SU-DHL-6 (cell line): ENCODE data around the gene ITPR2.

Source experiments
- H2AFZ ChIP-seq: fragments of 200-600 bp; sonication (generic); 2 replicates; pipeline ENCODE4 v1.6.1; 2014; ENCODE audit warnings: low read depth, mild to moderate bottlenecking, moderate library complexity, mixed read lengths, antibody characterized with exemption, low read length; ENCODE audit not compliant: severe bottlenecking
- H3F3A ChIP-seq: fragments of 200-600 bp; shearing (Covaris generic); 2 replicates; pipeline ENCODE4 v1.6.0; 2016; ENCODE audit warnings: antibody characterized with exemption, mild to moderate bottlenecking; ENCODE audit not compliant: insufficient read depth
- H3K27ac ChIP-seq: fragments of 200-600 bp; sonication (generic); 2 replicates; pipeline ENCODE4 v1.5.1; 2016; ENCODE audit warnings: low read depth, mild to moderate bottlenecking, low read length, moderate library complexity, mixed read lengths
- H3K27me3 ChIP-seq: fragments of 200-600 bp; sonication (generic), shearing (Covaris generic); 2 replicates; pipeline ENCODE4 v1.6.0; 2014; ENCODE audit warnings: mild to moderate bottlenecking, low read length
- H3K36me3 ChIP-seq: fragments of 200-600 bp; sonication (generic); 2 replicates; pipeline ENCODE4 v1.6.1; 2014; ENCODE audit warnings: mild to moderate bottlenecking, low read length, mixed read lengths
- H3K4me2 ChIP-seq: fragments of 300-600, 200-600 bp; shearing (Covaris generic), sonication (generic); 2 replicates; pipeline ENCODE4 v1.6.0; 2014; ENCODE audit warnings: low read length, low read depth, mild to moderate bottlenecking; ENCODE audit not compliant: poor library complexity, severe bottlenecking
- H3K4me3 ChIP-seq: fragments of 200-600 bp; sonication (generic); 2 replicates; pipeline ENCODE4 v1.5.1; 2014; ENCODE audit warnings: antibody characterized with exemption, low read length, mild to moderate bottlenecking, mixed read lengths; ENCODE audit not compliant: insufficient read depth, poor library complexity, severe bottlenecking
- H3K79me2 ChIP-seq: fragments of 200-600 bp; sonication (generic); 2 replicates; pipeline ENCODE4 v1.6.1; 2014; ENCODE audit warnings: mild to moderate bottlenecking, low read length, moderate library complexity; ENCODE audit not compliant: insufficient read depth
- H3K9ac ChIP-seq: fragments of 200-600 bp; sonication (generic); 2 replicates; pipeline ENCODE4 v1.7.0; 2014; ENCODE audit warnings: mild to moderate bottlenecking, low read length
- H3K9me2 ChIP-seq: fragments of 200-600 bp; sonication (generic); replicated peaks from 2 replicates; pipeline ENCODE4 v1.6.1; 2014; ENCODE audit warnings: low read length; ENCODE audit not compliant: insufficient read depth
- H3K9me3 ChIP-seq: fragments of 200-600 bp; sonication (generic); 2 replicates; pipeline ENCODE4 v1.6.1; 2014; ENCODE audit warnings: low read length, mixed read lengths; ENCODE audit not compliant: insufficient read depth
- H4K20me1 ChIP-seq: fragments of 200-600 bp; sonication (generic); 2 replicates; pipeline ENCODE4 v1.6.1; 2014; ENCODE audit warnings: low read depth, mild to moderate bottlenecking, antibody characterized with exemption, low read length, moderate library complexity, mixed read lengths
- EZH2phosphoT487 ChIP-seq: fragments of 200-600 bp; sonication (generic), shearing (Covaris generic); conservative IDR thresholded peaks from 2 replicates; pipeline ENCODE4 v1.6.1; 2018; ENCODE audit warnings: mild to moderate bottlenecking, antibody characterized with exemption, low read length, moderate library complexity, mixed read lengths
- TF ChIP-seq, protein P1 (sequence below): fragments of 200-600 bp; sonication (generic); IDR thresholded peaks from one replicate; pipeline ENCODE4 v1.5.1; 2017; ENCODE audit warnings: antibody characterized with exemption, mild to moderate bottlenecking, low read length, moderate library complexity; ENCODE audit not compliant: insufficient read depth, poor library complexity, severe bottlenecking

ITPR2 gene

DNA sequence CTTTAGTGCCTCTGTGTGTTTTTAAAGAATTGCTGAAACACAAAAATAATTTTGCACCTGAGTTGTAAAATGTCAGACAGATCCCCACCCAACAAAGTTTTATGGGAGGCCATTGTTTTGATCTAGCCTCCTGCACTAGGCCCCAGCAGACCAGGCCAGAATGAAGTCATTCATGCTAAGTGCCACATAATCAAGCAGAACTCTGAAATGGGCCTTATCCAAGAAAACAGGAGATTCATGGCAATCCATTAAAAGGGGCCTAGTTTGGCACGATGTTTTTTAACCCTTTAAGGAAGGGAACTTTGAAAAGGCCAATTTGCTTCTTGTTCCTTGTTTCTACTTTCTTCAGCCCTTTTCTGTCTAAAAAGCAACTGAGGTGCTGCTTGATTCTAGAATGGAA lies 260.9 kb downstream of the ITPR2 start:
- no peaks in the 10 kb centered on the region for H3K79me2 ChIP-seq
- H3F3A ChIP-seq: no peaks in the 10 kb centered on the region
- H3K9ac ChIP-seq: no peak overlapping the region
- H3K27me3 ChIP-seq: no peaks in the 10 kb centered on the region
- no peaks in the 10 kb centered on the region for H4K20me1 ChIP-seq
- TF ChIP-seq EZH2phosphoT487: no peak
- TF ChIP-seq, protein P1, sequence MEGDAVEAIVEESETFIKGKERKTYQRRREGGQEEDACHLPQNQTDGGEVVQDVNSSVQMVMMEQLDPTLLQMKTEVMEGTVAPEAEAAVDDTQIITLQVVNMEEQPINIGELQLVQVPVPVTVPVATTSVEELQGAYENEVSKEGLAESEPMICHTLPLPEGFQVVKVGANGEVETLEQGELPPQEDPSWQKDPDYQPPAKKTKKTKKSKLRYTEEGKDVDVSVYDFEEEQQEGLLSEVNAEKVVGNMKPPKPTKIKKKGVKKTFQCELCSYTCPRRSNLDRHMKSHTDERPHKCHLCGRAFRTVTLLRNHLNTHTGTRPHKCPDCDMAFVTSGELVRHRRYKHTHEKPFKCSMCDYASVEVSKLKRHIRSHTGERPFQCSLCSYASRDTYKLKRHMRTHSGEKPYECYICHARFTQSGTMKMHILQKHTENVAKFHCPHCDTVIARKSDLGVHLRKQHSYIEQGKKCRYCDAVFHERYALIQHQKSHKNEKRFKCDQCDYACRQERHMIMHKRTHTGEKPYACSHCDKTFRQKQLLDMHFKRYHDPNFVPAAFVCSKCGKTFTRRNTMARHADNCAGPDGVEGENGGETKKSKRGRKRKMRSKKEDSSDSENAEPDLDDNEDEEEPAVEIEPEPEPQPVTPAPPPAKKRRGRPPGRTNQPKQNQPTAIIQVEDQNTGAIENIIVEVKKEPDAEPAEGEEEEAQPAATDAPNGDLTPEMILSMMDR: no peak
- H3K4me2 ChIP-seq: no peak overlapping the region
- H3K36me3 ChIP-seq: no peaks in the 10 kb centered on the region
- H3K4me3 ChIP-seq: no peak overlapping the region
- H3K9me3 ChIP-seq: no peaks in the 10 kb centered on the region
- H3K9me2 ChIP-seq: no peaks in the 10 kb centered on the region
- no peak overlapping the region for H3K27ac ChIP-seq
- H2AFZ ChIP-seq: no peak overlapping the region

DNA sequence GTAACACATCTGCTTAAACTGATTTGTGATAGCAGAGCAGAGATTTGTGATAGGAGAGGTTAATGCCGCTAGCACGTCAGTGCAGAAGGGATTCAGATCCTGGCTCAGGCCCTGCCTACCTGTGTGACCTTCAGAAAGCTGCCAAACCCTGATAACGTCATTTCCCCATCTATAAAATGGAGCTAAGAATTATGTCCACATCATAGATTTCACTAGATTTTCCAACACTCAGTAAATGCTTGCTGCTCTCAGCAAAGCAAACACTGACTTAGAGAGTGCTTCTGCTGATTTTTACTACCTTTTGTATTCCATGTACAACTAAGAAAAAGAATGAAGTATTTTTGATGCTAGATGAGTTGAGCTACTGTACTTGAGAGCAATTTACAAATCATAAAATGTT lies 261.4 kb downstream of the ITPR2 start:
- Histone ChIP-seq H3F3A (no peaks in the 10 kb centered on the region), H3K9ac (no peak overlapping the region), H3K79me2 (no peaks in the 10 kb centered on the region), H3K4me3 (no peak overlapping the region), H3K4me2 (no peak overlapping the region), H3K36me3 (no peaks in the 10 kb centered on the region), H4K20me1 (no peaks in the 10 kb centered on the region), H3K27me3 (no peaks in the 10 kb centered on the region), H2AFZ (no peak overlapping the region), H3K9me2 (no peaks in the 10 kb centered on the region), H3K27ac (no peak overlapping the region), H3K9me3 (no peaks in the 10 kb centered on the region)
- TF ChIP-seq, protein P1: no peak
- no peak for TF ChIP-seq EZH2phosphoT487

DNA sequence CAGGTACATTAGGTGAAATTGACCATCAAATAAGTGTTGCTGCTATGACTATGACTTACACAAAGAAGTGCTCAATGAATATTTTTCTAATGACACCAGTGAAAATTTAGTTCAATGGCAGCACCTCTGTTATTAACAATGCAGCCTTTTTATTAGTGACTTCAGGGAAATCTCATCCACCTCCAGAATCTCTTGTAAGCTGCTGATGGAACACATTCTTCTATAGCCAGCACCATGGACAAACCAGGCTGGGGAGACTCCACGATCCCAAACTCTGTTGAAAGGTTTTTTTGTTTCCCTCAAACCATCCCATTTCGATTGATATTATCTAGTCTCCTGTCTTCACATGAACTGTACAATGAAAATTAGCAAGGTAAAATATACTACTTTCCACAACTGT lies 265.9 kb downstream of the ITPR2 start:
- Histone ChIP-seq H3K27me3 (no peaks in the 10 kb centered on the region), H3K9me2 (no peaks in the 10 kb centered on the region), H3K79me2 (no peaks in the 10 kb centered on the region), H3K27ac (no peak overlapping the region), H3F3A (no peaks in the 10 kb centered on the region), H3K4me2 (no peak overlapping the region), H3K9ac (no peak overlapping the region), H3K4me3 (no peak overlapping the region), H3K9me3 (no peaks in the 10 kb centered on the region), H3K36me3 (no peaks in the 10 kb centered on the region), H2AFZ (no peak overlapping the region), H4K20me1 (no peaks in the 10 kb centered on the region)
- no peak for TF ChIP-seq EZH2phosphoT487
- TF ChIP-seq, protein P1: no peak
